Uterus (tissue), 2 donors: ENCODE results near the gene JAK1.

Source experiments
- CTCF ChIP-seq, 4 experiments: fragments of 200-600 bp in 2 of 4; fragments of 450-650 bp in 2 of 4; sonication (generic) in 2 of 4; IDR thresholded peaks; one replicate each; pipeline ENCODE4 v1.5.1; 2016 to 2019; ENCODE audit warnings: antibody characterized with exemption in 4 of 4, mild to moderate bottlenecking in 2 of 4, moderate library complexity in 1 of 4
- POLR2A ChIP-seq, 2 donors: fragments of 450-650 bp; IDR thresholded peaks; one replicate each; pipeline ENCODE4 v1.6.1; 2016; ENCODE audit warnings: antibody characterized with exemption in 2 of 2, mild to moderate bottlenecking in 1 of 2, moderate library complexity in 1 of 2

- TF ChIP-seq CTCF (IDR thresholded peaks at IDR 0.05) = no peak
- no peak for TF ChIP-seq POLR2A (IDR thresholded peaks at IDR 0.05)
These were observed 36.9 kb upstream of the JAK1 start for GRCh38 chr1:65003316-65003664.
